ENCODE results near the gene FAM168A. TPM values are rescaled to one million over a fixed set of nuclear protein-coding genes. Genes with fewer than 3 reads are reported as not detected.

Gene FAM168A
- total and polyA plus RNA-seq, 9 of the 15 experiments (the other 6 are each of a cell fraction or from before 2014, with no cell fraction given) = 0.44 to 7.2 (median 2.9) TPM

DNA sequence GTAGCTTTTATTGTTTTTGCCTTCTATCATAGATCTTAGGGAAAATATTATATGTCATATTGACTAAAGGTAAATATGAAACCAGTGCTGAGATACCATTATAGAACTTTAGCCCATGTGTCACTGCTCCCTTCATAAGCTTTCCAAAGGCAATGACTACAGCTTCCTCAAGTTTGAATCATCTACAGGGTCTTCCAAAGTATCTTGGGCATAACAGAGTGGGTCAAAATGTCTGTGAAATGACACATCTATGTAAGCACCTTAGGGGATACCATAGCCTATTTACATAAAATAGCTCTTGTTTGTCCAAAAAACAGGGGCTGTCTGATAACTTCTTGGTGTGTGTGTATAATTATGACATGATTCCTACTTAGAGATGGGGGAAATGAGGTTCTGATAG lies 169.2 kb downstream of the FAM168A start (continued):
- no peak for TF ChIP-seq THAP12 (CRISPR knock-in tag; IDR thresholded peaks at IDR 0.05)
- TF ChIP-seq NCOR1 (IDR thresholded peaks at IDR 0.05) = no peak

DNA sequence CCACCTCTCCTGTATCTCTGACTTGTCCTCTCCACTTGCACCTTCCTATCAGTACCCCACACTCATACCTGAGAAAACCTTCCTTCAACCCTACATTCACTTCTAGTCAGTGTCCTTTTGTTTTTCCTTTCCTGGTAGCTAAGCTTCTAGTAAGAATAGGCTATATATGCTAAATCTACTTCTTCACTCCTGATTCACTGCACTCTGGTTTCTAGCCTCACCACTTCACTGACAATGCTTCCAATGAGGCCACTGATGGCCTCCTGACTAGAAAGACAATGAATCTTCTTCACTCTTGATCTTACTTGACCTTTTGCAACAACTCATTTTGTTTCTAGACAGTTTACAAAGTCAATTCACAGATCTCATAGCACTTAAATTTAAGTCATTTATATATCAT lies 169.7 kb downstream of the FAM168A start:
- peaks cover 4% of the 10 kb centered on the region; the same call in 1 of the 2 replicates for H4K20me1 ChIP-seq (replicated peaks; ENCODE audit: control insufficient read depth, insufficient read depth, low read length)
- H3K79me2 ChIP-seq (ENCODE audit: control insufficient read depth, insufficient read depth, low read length) = no peaks in the 10 kb centered on the region
- no peak overlapping the region for H3K9ac ChIP-seq (ENCODE audit: insufficient read depth in 1 of 2, low read depth in 2 of 2, low read length in 2 of 2)
- H3K4me1 ChIP-seq (replicated peaks in 1 of 2; ENCODE audit: control insufficient read depth in 2 of 2, insufficient read depth in 2 of 2, low read length in 2 of 2) = no peaks in the 10 kb centered on the region
- BruUV-seq (replicated peaks) = no TSS peak
- no peaks in the 10 kb centered on the region for H3K27me3 ChIP-seq (ENCODE audit: control insufficient read depth in 2 of 2, insufficient read depth in 2 of 2, low read length in 2 of 2)
- H3K9me1 ChIP-seq (ENCODE audit: control insufficient read depth, insufficient read depth, low read length) = no peaks in the 10 kb centered on the region
- no peak overlapping the region for H3K27ac ChIP-seq (ENCODE audit: extremely low read depth, low read depth, low read length)
- in situ Hi-C loops (cut with MboI) (no loop called here), intact Hi-C loops (cut with micrococcal nuclease) (no loop called here)
- no peaks in the 10 kb centered on the region for H3K9me3 ChIP-seq (replicated peaks; ENCODE audit: control insufficient read depth, insufficient read depth, low read depth, low read length)
- no peak overlapping the region for H2AFZ ChIP-seq (ENCODE audit: low read depth, low read length)
- POLR2A ChIA-PET = no interaction called here
- H3K36me3 ChIP-seq (ENCODE audit: control insufficient read depth, insufficient read depth, low read length) = no peaks in the 10 kb centered on the region
- DNase-seq (ENCODE audit: extremely low read depth in 1 of 4, low spot score in 3 of 4) = no peak
- CTCF ChIA-PET (ENCODE audit: low intra/inter-chr PET ratio) = no interaction called here
- H3K4me2 ChIP-seq (ENCODE audit: insufficient read depth, low read length) = no peak overlapping the region
- ATAC-seq = no peak
- H3K4me3 ChIP-seq = no peak overlapping the region
- FAIRE-seq = no peak
- no peak for TF ChIP-seq POLR2B (IDR thresholded peaks at IDR 0.05; ENCODE audit: low read depth, partially characterized antibody)
- TF ChIP-seq FOXJ3 (CRISPR knock-in tag; IDR thresholded peaks at IDR 0.05) = no peak
- TF ChIP-seq RBBP5 (IDR thresholded peaks at IDR 0.05; ENCODE audit: borderline replicate concordance, insufficient read depth, low read length, poor library complexity, severe bottlenecking) = no peak
- TF ChIP-seq MGA (IDR thresholded peaks at IDR 0.05) = no peak
- no peak for TF ChIP-seq ATF7 (IDR thresholded peaks at IDR 0.05)
- TF ChIP-seq ZNF212 (CRISPR knock-in tag; IDR thresholded peaks at IDR 0.05) = no peak
- TF ChIP-seq SMARCE1 (IDR thresholded peaks at IDR 0.05) = no peak
